Stimulated activated CD4-positive, alpha-beta T cell treated with anti-CD3 and anti-CD28 coated beads, Interleukin-1b, Interleukin-23, amount 100 ng/mL, for 48 hours (primary cell): Measurements from ENCODE around the gene CKAP2L.

ENCODE experiments used
- DNase-seq: peaks from one replicate; pipeline ENCODE4 v3.0.0-alpha.2; 2020

CKAP2L gene

GRCh38 chr2:112705575-112705974 lies 58.8 kb downstream of the CKAP2L start:
- DNase-seq: no peak

- no peak for DNase-seq
Observed at GRCh38 chr2:112703684-112704083, 60.7 kb downstream of the CKAP2L start.

GRCh38 chr2:112701052-112701451 lies 63.4 kb downstream of the CKAP2L start:
- DNase-seq: no peak

- no peak for DNase-seq
Observed at GRCh38 chr2:112699984-112700667, 64.3 kb downstream of the CKAP2L start.

- no peak for DNase-seq
Observed at GRCh38 chr2:112698834-112699515, 65.4 kb downstream of the CKAP2L start.

GRCh38 chr2:112694182-112694581 lies 70.2 kb downstream of the CKAP2L start:
- no peak for DNase-seq

GRCh38 chr2:112693596-112693995 lies 70.8 kb downstream of the CKAP2L start:
- DNase-seq: no peak

GRCh38 chr2:112692918-112693317 lies 71.5 kb downstream of the CKAP2L start:
- DNase-seq: peak; percentile 63

GRCh38 chr2:112692495-112692911 lies 71.9 kb downstream of the CKAP2L start:
- DNase-seq: peak; percentile 72

GRCh38 chr2:112691881-112692281 lies 72.5 kb downstream of the CKAP2L start:
- DNase-seq: peak; percentile 31

- peak; percentile 65 for DNase-seq
Observed at GRCh38 chr2:112690853-112691401, 73.5 kb downstream of the CKAP2L start.

GRCh38 chr2:112688086-112688880 lies 76.1 kb downstream of the CKAP2L start:
- DNase-seq: no peak

GRCh38 chr2:112687522-112687921 lies 76.9 kb downstream of the CKAP2L start:
- no peak for DNase-seq
